Stimulated activated CD8-positive, alpha-beta memory T cell treated with anti-CD3 and anti-CD28 coated beads, Interleukin-15, amount 100 ng/mL, for 48 hours (primary cell): ENCODE data around the gene B3GAT1.

Experiments
- DNase-seq, 2 donors: peaks; one replicate each; pipeline ENCODE4 v3.0.0-alpha.2; 2020; ENCODE audit warnings: low read depth in 2 of 2

The B3GAT1 gene

DNA sequence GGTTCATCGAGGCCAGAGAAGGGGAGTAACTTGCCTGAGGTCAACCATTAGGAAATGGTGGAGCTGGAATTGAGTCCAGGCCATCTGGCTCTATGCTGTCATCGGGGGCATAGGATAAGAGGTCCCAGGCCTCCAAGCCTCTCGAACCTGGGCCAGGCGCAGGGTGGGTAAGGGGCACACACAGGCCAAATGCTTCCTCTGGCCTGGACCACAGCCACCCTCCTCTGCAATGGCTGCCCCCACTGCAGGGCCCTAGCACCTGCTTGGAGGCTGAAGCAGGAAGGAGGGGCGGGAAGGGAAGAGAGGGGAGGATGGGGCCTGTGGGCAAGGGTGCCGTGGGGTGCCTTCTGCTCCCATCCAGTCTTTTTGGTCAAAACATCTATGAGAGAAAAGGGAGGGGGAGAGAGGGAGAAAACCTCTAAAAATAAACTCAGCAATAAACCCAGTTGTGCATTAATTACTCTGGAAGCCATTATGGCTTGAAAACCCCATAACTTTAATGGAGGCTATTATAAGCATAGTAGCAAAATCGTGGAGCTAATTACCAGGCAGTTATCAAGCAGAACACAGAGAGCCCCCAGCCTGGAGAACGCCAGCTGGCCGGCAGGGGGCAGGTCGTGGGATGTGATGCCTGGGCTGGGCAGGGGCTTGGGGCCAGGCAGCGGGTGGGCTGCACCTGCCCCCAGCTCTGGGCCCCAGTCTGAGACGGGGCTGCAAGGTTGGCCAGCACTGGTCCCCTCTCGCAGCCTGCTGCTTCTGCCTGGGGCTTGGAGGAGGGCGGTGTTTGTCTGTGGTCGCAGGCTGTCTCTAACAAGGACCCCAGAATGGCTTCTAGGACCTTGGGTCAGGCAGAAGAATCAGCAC is 21.1 kb downstream of the B3GAT1 start:
- no peak for DNase-seq

DNA sequence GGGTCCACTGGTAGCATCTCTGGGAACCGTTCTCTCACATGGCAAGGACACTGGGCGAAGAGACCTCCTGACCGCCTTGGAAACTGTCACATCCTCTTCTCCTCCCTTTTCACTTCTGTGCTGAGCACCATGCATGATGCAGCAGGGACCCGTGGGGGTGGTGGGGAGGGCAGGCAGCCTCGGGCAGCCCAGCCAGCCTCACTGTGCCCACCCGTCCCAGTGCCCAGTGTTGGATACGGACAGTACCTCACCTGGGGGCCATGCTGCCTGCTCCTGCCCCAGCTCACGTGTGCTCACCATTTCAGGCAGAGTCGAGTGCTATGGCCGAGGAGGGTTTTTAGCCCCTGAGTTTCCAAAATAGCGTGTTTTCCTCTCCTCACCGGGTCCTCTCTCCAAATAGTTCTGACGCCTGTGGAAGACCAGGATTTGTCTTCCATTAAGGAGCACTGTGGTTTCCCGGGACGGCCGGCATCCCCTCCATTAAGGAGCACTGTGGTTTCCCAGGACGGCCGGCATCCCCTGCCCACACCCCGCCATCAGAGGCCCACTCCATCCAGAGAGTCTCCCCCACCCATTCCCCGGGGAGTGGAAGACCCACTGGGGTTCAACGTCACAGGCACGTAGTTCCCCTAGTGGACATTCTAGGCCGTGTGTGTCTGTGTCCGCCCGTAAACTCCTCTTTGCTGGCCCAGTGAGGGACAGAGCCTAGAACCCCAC is 22.4 kb downstream of the B3GAT1 start:
- DNase-seq = no peak

DNA sequence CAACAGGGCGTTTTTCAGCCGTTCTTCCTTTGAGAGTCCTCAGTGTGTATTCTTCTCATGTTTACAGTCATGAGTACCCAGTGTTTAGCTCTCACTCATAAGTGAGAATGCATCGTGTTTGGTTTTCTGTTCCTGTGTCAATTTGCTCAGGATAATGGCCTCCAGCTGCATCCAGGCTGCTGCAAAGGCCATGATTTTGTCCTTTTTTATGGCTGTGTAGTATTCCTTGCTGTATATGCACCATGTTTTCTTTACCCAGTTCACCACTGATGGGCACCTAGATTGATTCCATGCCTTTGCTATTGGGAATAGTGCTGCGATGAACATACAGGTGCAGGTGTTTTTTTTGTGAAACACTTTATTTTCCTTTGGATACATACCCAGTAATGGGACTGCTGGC is 23.5 kb downstream of the B3GAT1 start:
- DNase-seq = no peak

DNA sequence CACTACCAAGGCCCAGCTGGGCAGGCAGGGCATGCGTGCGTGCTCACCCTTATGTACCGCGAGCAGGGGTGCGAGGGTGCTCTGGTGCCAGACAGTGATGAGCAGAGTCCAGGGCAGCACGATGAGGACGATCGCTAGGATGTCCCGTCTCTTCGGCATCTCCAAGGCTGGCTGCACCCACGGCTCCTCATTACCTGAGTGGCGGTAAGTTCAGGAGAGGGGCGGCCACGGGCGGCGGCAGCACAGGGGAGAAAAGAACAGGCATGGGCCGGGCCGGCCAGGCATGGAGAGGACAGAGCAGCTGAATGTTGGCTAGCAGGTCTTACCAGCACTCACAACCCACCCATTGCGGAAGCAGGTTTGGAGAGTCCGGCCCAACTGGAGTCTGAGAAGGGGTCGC is 24.5 kb downstream of the B3GAT1 start:
- DNase-seq = no peak

DNA sequence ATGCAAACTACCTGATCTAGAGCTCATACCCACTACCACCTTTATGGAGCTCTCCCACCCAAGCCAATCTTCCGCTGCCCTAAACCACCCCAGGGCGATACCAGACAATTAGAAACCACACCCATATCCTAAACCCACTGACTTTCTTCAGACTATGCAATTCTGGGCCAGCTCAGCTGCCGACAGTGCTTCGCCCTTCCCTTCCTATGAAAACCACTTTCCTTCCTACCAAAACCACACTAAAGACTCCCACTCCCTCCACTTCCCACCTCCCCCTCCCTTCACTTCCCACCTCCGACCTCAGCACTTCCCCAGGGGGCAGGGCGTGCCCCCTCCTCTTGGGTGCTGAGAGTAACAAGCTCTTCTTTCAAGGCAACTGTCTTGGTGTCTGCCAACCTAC is 25.1 kb downstream of the B3GAT1 start:
- DNase-seq = no peak

DNA sequence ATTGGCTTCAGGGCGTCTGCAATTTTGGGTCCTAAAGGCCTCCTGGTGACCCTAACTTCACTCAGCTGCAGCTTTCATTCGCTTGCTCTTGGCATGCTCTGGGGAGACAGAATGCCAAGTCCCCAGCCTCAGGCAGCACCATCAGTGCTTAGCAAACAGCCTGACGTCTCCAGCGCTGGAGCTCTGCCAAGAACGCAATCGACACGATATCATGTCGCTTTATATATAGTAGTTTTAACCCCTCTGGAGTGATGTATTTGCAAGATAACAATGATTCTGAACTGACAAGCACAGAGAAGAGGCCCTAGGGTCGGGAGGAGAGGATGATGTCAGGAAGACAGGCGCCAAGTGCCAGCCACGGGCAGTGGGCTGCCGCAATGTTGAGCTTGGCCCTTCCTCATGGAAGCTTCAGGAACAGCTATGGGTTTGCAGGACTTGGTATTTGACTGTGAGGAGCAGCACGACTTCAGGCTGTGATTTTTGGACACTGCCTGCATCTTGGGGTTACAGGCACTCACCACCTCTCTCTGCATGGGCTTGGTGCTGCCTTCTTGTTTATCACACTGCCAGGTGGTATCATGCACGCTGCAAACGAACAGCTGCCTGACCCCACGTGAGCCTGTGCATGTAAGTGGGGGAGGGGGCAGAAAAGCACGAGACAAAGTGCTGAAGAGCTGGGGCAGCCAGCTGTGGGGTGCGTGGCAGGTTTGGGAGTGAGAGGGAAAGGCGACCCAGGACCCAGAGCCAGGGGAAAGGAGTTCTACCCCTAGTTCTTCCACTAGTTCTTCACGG is 26.1 kb downstream of the B3GAT1 start:
- no peak for DNase-seq

DNA sequence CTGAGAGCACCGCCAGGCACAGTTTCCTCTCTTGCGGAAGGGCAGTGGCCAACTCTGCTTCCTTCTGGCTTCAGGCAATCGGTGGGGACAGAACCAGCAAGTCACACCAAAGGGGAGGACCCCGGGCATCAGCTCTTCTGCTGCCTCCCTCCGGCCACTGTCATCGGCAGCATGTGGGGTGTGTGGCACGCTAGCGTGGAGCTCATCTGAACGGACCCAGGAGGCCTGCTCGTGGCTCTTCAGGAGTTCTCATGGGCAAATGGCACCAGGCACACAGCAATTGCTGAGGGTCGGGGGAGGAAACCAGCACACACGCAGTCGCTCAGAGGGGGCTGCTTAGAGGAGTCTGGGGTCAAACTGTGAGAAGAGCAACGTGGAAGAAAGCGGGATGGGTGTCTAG is 26.9 kb downstream of the B3GAT1 start:
- no peak for DNase-seq

DNA sequence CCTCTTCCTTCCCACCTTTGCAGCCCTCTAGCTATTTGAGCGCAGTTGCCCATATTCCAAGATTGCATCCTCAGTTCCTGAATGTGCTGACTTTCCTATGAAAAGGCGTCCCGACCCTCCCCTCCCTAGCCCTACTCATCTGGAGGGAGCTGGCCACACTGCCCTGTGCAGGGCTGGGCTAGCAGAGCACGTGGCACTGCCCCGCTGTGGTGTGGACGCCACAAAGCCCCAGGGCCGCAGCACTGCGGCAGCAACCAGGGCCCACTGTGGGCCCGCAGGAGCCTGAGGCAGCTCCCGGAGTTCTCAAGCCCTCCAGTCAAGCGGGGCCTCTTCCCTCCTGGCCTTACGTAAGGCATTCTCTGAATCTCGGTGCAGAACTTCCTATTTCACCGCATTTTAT is 27.6 kb downstream of the B3GAT1 start:
- no peak for DNase-seq

DNA sequence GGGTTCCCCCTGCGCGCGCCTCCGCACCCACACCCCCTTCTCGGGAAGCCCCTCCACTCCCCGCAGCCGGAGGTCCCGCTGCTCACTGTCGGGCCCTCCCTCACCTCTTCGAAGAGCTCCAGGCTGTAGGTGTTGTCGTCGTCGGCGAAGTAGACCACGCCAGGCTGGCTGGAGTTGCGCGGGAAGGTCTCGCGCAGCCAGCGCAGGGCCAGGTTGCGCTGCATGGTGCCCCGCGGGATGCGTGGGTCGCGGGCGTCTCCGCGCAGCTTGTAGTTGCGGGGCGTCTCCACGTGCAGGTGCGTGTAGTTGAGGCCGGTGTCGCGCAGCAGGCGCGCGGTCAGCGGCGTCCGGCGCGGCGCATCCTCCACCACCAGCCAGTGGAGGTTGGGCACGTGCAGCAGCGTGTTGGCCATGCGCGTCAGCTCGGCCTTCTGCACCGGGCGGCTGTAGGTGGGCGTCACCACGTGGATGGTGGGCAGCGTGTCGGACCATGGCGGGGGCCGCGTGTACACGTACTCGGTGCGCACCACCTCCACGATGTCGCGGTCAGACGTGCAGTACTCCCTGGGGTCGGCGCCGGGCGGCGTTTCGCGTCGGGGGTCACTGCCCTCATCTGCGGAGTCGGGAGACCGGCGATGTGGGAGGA is 28.3 kb downstream of the B3GAT1 start:
- no peak for DNase-seq

DNA sequence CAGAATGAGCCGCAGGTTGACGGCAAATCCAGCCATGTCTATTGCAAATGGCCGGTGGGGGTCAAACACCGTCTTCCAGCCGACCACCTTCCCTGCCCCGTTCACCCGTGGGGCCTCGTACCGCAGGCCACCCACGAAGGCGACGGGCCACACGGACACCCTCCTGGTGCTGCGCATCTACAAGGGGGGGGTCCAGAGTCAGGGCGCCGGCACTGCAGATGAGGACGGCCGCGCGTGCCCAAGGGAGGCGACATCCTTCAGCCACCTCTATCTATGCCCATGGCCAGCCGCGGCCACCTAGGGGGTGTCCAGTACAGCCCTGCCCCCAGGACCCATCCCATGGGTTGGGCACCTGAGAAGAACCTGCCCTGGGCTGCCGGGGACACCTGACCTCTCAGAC is 29.2 kb downstream of the B3GAT1 start:
- DNase-seq = no peak

DNA sequence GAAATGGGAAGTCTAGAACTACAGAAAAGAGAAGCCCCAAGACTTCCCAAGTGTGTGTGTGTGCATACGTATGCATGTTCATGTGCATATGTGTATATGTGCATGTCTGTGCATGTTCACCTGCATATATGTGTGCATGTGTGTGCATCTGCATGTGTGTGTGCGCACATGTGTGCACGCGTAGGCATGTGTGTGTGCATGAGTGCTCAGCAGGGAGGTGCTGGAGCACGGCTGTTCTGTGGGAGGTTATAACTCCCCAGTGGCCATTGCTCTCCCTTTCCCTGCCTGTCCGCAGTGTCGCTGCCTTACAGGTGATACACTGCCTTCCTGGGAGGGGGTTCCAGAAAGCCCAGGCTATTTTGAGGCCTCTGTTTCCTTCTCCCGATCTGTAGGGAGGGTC is 29.8 kb downstream of the B3GAT1 start:
- DNase-seq = no peak

DNA sequence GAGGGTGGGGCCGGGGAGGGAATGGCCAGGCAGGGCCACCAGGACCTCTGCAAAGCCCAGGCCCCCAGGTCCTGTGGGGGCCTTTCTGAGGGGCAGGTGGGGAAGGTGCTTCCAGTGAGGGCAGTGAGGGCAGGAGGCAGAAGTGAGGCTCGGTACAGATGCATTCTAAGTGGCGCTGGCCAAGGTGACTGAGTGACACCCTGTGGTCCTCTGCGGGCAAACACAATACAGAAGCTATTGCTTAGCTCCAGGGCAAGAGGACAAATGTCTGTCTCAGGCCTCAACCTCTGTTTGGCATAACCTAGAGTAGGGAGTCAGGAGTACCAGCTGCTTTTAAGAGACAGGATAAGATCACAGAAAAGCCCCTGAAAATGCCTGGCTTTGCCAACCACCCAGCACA is 31.3 kb downstream of the B3GAT1 start:
- DNase-seq = no peak

DNA sequence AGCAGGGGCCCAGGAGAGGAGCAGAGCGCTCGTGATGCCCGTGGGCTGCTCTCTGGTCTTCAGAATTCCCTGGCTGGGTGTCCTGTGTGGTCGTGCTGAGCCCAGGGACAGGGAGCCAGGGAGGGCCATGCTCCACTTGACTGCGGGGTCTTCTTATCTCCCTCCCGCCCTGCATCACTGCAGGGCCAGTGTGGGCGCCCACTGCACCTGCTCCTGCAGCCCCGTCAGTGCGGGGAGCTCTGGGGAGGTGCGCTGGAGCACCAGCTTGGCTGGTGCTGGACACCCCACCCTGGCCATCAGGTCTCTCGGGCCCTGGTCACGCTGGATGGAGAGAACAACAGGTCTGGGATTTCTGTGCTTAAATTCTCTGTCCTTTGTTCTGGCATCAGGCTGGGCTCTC is 31.8 kb downstream of the B3GAT1 start:
- no peak for DNase-seq

DNA sequence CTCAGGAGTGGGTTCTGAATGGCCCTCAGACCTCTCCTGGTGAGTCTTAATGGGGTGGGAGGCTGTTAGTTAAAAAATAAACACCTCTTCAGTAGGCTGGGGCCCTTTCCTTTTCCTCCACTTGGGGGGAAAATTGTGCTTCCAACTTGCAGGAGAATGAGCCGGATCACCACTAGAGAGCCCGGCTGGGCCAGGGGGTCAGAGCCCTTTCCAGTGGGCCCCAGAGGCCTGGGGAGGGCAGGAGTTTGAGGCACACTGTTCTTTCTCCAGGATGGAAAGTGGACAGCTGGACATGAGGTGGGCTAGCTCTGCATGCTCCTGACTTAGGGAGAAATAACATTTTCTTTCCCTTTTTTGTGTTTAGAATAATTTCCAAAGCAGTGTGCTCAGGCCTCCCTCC is 32.8 kb downstream of the B3GAT1 start:
- DNase-seq = no peak

DNA sequence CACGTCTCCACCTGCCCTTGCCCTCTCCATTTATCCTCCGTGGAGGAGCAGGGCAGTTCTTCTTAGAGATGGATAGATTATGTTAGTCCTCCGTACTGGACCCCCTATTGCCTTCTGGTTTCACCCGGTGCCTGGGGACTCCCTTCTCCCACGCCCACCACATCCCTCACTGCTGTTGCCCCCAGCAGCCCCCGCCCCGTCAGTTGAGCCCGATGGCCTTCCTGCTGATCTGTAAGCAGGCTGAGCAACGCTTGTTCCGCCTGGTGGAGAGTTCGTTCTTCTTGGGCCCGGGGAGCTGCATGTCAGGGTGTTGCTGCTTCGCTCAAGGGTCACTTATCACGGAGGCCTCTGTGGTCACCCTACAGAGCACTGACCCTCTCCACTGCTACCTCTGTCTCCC is 34.2 kb downstream of the B3GAT1 start:
- no peak for DNase-seq

DNA sequence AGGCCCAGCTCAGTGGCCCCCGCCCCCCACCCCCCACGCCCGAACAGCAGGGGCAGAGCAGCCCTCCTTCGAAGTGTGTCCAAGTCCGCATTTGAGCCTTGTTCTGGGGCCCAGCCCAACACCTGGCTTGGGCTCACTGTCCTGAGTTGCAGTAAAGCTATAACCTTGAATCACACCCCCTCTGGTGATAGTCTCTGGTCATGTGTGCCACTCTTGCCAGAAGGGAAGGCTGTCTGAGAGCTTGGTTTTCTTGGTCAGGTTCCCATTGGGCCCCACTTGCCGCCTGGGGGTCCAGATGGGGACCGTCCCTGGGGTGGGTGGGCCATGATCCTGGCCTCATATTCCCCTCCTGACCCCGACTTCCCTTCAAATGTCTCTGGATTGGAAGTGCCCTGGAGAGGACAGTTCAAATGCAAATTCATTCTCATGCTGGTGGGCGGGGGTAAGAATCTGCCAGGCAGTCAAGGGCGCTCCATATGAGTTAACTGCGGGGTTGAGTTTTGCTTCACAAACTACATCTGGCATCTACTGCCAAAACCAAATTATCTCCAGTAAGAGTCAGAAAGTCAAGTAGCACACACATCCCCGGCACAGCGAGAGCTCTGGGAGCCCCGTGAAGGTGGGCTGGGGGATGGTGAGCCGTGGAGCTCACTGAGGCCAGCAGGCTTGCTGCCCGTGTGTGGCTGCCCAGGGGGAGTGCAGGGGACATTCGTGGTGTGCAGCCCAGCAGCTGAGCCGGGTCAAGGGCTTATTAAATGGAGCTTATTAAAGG is 35.7 kb downstream of the B3GAT1 start:
- DNase-seq = no peak

DNA sequence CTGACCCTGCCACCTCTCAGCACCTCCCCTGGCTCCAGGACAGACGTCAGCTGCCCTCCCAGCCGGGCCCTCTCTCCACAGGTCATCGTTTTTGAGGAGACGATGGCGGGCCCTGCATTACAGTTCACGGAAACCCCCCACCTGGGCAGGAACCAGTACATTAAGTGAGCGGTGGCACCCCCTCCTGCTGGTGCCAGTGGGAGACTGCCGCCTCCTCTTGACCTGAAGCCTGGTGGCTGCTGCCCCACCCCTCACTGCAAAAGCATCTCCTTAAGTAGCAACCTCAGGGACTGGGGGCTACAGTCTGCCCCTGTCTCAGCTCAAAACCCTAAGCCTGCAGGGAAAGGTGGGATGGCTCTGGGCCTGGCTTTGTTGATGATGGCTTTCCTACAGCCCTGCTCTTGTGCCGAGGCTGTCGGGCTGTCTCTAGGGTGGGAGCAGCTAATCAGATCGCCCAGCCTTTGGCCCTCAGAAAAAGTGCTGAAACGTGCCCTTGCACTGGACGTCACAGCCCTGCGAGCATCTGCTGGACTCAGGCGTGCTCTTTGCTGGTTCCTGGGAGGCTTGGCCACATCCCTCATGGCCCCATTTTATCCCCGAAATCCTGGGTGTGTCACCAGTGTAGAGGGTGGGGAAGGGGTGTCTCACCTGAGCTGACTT is 37.0 kb downstream of the B3GAT1 start:
- DNase-seq = no peak

DNA sequence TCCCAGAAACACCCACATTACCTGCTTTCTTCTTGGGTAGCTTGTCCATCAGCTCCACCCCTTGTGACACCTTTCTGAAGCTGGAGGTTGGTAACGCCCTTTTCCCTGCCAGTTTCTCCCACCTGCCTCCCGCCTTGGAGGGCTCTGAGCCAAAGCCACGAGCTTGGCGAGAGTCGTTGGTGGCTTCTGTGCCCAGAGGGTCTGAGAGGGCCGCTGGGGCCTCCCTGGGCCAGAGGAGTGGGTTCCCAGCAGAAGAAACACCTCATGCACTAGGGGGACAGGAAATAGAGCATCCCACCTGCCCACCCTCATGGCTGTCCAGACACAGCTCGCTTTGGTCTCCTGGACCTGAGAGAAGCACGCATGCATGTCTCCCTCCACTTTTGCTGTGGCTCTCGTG is 37.9 kb downstream of the B3GAT1 start:
- DNase-seq = no peak

DNA sequence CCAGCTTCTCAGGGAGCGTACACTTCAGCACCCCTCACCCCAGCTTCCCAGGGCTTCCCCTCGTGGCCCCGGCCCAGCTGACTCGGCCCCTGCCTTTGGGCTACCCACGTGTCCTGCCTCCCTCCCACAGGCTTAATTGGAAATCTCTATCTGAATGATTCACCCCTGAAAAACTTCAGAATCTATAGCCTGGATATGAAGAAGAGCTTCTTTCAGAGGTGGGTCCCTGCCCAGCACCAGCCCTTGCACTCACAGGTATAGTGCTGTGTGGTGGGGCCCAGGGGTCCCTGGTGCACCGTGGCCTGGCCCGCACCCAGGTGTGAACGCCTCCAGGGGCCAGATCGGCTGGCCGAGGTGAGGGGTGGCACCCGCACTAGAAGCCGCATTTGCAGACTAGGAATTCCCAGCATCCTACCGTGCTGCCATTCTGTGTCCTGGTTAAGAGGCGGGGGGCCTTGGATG is 38.4 kb downstream of the B3GAT1 start:
- DNase-seq = no peak

DNA sequence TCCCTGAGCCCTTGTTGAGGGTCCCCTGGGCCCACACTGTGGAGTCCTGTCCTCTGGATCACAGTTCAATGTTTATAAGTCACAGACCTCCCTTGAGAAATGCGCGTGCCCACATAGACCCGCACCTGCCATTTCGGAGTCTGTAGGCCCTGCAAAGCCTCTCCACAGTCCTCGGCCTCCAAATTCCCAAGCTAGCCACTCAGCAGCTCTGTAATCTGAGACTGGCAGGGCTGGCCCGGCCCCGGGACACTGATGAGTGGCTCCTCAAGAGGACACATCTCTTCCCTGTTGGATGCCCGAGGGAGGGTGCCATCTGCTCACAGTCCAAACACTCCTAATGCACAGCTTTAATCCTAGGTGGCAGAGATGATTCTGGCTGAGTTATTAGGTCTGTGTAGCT is 39.1 kb downstream of the B3GAT1 start:
- no peak for DNase-seq

DNA sequence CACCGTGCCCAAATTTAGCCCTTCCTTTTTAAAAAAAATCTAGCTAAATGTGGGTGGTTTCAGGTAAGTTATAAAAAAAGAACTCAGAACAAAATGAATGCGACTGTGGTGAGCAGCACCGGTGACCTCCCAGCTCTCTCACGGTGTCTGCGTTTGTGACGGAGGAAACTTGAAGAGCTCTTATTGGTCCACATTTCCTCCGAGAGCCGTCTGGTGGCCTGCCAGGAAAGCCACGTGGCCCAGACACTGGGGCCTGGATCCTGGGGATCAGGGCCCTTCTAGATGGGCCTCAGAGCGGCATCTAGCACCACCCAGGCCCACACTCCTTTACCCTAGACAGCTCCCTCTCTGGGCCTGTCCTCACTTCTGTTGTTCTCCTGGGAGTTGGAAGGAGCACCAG is 39.5 kb downstream of the B3GAT1 start:
- DNase-seq = no peak
